A673 (cell line): Measurements from ENCODE around the gene ZDHHC1. TPM values are rescaled to one million over a fixed set of nuclear protein-coding genes. Genes with fewer than 3 reads are reported as not detected.

Experiments used
- BruUV-seq: library from RNA; stranded (reverse); fragments of 400-500 nt; replicated peaks from 2 replicates; lab custom pipeline; 2021; lab: Mats Ljungman, UMichigan
- CTCF ChIA-PET: fragments of 300-600 bp; sonication (Branson Sonifier 250); formaldehyde crosslinking; loops from one replicate; lab custom pipeline; 2022; ENCODE audit warnings: antibody characterized with exemption; lab: Charles Lee
- POLR2A ChIA-PET: fragments of 300-600 bp; sonication (Branson Sonifier 250); formaldehyde crosslinking; loops from one replicate; lab custom pipeline; 2022; ENCODE audit warnings: antibody characterized with exemption; ENCODE audit not compliant: low non-redundant PET; lab: Charles Lee
- DNase-seq: peaks from one replicate; pipeline ENCODE4 v3.0.0-alpha.2; 2015; ENCODE audit warnings: low spot score
- H3K27ac ChIP-seq: fragments of 200-600 bp; sonication (generic); 2 replicates; pipeline ENCODE4 v1.5.1; 2016; ENCODE audit warnings: mixed run types, low read depth, mild to moderate bottlenecking, mixed read lengths, antibody characterized with exemption, low read length; ENCODE audit not compliant: poor library complexity, severe bottlenecking
- H3K27me3 ChIP-seq: fragments of 200-600 bp; sonication (generic); replicated peaks from 2 replicates; pipeline ENCODE4 v1.6.1; 2017; ENCODE audit warnings: mixed run types, low read depth, mild to moderate bottlenecking, mixed read lengths, antibody characterized with exemption, low read length; ENCODE audit not compliant: insufficient read depth, poor library complexity
- H3K36me3 ChIP-seq: fragments of 200-600 bp; sonication (generic); 2 replicates; pipeline ENCODE4 v1.6.1; 2016; ENCODE audit warnings: mixed run types, mild to moderate bottlenecking, mixed read lengths, antibody characterized with exemption, low read length; ENCODE audit not compliant: insufficient read depth, poor library complexity, severe bottlenecking
- H3K4me1 ChIP-seq: fragments of 200-600 bp; sonication (generic); 2 replicates; pipeline ENCODE4 v1.6.1; 2017; ENCODE audit warnings: mixed run types, mild to moderate bottlenecking, mixed read lengths, antibody characterized with exemption, low read length; ENCODE audit not compliant: insufficient read depth, poor library complexity, severe bottlenecking
- H3K4me3 ChIP-seq: fragments of 200-600 bp; sonication (generic); 2 replicates; pipeline ENCODE4 v1.5.1; 2016; ENCODE audit warnings: low read depth, mixed run types, mild to moderate bottlenecking, mixed read lengths, low read length; ENCODE audit not compliant: poor library complexity, severe bottlenecking
- H3K9me3 ChIP-seq: fragments of 200-600 bp; sonication (generic); 2 replicates; pipeline ENCODE4 v1.6.1; 2016; ENCODE audit warnings: mixed run types, low read depth, mild to moderate bottlenecking, mixed read lengths, antibody characterized with exemption, low read length; ENCODE audit not compliant: poor library complexity, severe bottlenecking
- EZH2 ChIP-seq: fragments of 200-600 bp; sonication (generic); IDR thresholded peaks from 2 replicates; pipeline ENCODE4 v1.6.1; 2017; ENCODE audit warnings: borderline replicate concordance, low read depth, mild to moderate bottlenecking, mixed read lengths, antibody characterized with exemption, low read length; ENCODE audit not compliant: poor library complexity, severe bottlenecking
- intact Hi-C: fragments of 100-400 bp; cut with micrococcal nuclease; formaldehyde crosslinking; loops from one replicate; pipeline ENCODE4 v1.10.0; 2022; ENCODE audit not compliant: unreplicated experiment
- total RNA-seq: library from RNA; stranded (reverse); gene quantifications from 2 replicates; pipeline ENCODE4 v1.2.3, GENCODE V29; 2021
- TF ChIP-seq, protein P1 (sequence below): fragments of 300-800, 200-600 bp; sonication (generic); conservative IDR thresholded peaks from 2 replicates; pipeline ENCODE4 v1.5.1; 2017; ENCODE audit warnings: low read depth, mild to moderate bottlenecking, antibody characterized with exemption, low read length, moderate library complexity, mixed read lengths

ZDHHC1 gene
- total RNA-seq, 1 experiment from 2014 or later, result 5.3 TPM

DNA sequence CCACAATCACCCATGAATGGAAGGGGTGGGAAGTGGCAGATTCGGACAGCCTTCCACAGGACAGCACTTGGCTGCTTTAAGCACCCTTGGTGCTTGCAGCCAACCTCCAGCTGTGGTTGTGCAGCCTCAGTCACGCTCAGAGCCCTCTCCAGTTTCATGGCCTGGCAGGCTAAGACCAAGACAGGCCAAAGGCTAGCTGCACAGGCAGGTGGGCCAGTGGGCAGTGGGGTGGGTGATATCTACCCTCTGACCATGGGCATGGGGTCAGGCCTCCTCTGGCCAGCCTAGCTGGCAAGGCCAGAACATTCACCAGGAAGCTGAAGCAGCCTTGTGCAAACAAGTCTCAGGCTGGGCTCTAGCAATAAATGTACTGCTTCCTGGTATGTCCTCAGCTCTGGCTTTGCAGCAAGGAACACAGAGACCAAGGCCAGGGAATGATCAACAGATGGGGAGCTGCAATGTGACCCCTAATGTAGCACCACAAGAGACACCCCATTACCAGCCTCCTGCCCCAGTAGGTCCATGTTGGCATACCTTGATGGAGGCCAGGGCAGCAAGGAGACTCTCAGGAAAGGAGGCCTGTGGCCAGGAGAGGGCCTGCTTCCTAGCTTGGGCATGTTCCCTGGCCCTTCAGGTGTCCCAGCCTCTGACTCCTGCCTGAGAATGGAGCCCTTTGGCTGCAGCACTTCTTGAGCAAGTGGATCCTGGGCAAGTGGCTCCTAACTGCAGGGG lies 35.6 kb upstream of the ZDHHC1 start:
- TF ChIP-seq, protein P1, sequence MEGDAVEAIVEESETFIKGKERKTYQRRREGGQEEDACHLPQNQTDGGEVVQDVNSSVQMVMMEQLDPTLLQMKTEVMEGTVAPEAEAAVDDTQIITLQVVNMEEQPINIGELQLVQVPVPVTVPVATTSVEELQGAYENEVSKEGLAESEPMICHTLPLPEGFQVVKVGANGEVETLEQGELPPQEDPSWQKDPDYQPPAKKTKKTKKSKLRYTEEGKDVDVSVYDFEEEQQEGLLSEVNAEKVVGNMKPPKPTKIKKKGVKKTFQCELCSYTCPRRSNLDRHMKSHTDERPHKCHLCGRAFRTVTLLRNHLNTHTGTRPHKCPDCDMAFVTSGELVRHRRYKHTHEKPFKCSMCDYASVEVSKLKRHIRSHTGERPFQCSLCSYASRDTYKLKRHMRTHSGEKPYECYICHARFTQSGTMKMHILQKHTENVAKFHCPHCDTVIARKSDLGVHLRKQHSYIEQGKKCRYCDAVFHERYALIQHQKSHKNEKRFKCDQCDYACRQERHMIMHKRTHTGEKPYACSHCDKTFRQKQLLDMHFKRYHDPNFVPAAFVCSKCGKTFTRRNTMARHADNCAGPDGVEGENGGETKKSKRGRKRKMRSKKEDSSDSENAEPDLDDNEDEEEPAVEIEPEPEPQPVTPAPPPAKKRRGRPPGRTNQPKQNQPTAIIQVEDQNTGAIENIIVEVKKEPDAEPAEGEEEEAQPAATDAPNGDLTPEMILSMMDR, result no peak
- TF ChIP-seq EZH2, result no peak
- H3K27ac ChIP-seq, result no peak overlapping the region
- DNase-seq, result no peak
- no TSS peak for BruUV-seq
- CTCF ChIA-PET, result no interaction called here
- H3K27me3 ChIP-seq, result no peaks in the 10 kb centered on the region
- H3K9me3 ChIP-seq, result no peaks in the 10 kb centered on the region
- H3K36me3 ChIP-seq, result no peaks in the 10 kb centered on the region
- no peak overlapping the region for H3K4me3 ChIP-seq
- POLR2A ChIA-PET, result no interaction called here
- intact Hi-C loops, result no loop called here
- no peaks in the 10 kb centered on the region for H3K4me1 ChIP-seq

DNA sequence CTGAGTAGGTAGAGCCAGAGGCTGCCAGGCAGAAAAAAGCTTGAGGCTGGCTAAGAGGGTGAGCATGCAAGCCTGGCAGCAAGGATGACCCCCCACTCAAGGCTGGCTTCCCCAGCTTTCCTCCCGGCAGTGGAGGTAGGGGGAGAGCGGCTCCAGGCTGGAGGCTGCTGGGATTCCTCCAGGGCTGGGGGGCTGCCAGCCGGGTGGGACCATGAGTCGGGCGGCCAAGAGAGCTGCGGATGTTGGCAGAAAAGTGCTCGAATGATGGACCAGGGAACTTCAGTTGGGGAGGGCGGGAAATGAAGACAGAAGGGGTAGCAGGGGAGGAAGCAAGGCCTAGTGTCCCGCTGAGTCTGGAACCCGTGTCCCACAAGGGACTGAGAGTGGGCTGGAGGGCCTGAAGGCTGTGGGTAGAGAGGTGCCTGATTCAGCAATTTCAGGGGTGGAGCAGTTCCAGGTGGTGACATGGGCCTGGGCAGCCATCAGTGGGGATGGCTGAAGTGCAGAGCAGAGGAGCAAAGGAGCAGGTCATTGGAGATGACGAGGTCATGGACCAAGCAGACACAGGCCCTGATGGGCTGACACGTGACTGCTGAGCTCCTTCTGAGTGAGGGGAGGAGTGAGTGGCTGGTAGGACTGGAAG lies 34.9 kb upstream of the ZDHHC1 start:
- TF ChIP-seq, protein P1, result no peak
- TF ChIP-seq EZH2, result no peak
- no TSS peak for BruUV-seq
- Histone ChIP-seq H3K4me3 (no peak overlapping the region), H3K4me1 (no peaks in the 10 kb centered on the region), H3K27me3 (no peaks in the 10 kb centered on the region), H3K36me3 (no peaks in the 10 kb centered on the region), H3K27ac (no peak overlapping the region), H3K9me3 (no peaks in the 10 kb centered on the region)
- ChIA-PET POLR2A (no interaction called here), CTCF (no interaction called here)
- no peak for DNase-seq
- intact Hi-C loops, result no loop called here

DNA sequence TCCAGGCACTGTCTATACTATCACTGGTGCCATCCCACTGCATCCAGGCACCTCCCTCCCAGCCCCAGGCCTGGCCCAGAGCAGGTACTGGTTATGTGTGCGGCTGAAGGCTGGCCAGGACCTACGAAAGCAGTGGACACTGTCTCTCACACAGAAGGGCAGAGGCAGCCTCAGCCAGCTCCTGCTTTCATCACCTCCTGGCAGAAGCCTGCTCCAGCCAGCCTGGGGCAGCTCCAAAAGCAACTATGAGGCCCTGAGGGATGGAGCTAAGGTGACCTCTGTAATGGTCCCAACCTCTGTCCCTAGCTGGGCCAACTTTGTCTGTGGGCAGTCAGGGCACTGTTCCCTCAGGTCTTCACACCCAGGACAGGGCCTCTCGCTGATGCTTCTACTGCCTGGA lies 33.5 kb upstream of the ZDHHC1 start:
- BruUV-seq, result no TSS peak
- no peak for TF ChIP-seq EZH2
- TF ChIP-seq, protein P1, result no peak
- DNase-seq, result no peak
- Histone ChIP-seq H3K36me3 (no peaks in the 10 kb centered on the region), H3K4me3 (no peak overlapping the region), H3K4me1 (no peaks in the 10 kb centered on the region), H3K9me3 (no peaks in the 10 kb centered on the region), H3K27ac (no peak overlapping the region), H3K27me3 (no peaks in the 10 kb centered on the region)
- POLR2A ChIA-PET, result no interaction called here
- CTCF ChIA-PET, result interaction anchor here (0.8 kb wide), 1 partner anchor 16 kb away, joined by 3 read pairs; no protein-coding TSS in a partner anchor
- intact Hi-C loops, result no loop called here
